Subcutaneous adipose tissue (tissue), 4 donors: ENCODE results near the gene CHI3L2. TPM values are rescaled to one million over a fixed set of nuclear protein-coding genes. Genes with fewer than 3 reads are reported as not detected.

Experiments
- CTCF ChIP-seq: fragments of 450-650 bp; IDR thresholded peaks from one replicate; pipeline ENCODE4 v1.5.1; 2016; ENCODE audit warnings: low read depth, mild to moderate bottlenecking, control low read depth, antibody characterized with exemption, moderate library complexity
- total RNA-seq, 4 donors: library from RNA; depleted of rRNA; stranded (reverse); fragments of >200 nt; gene quantifications; one replicate each; pipeline ENCODE4 v1.1.0, GENCODE V29; 2016

CHI3L2 gene
- total RNA-seq, 4 donors from 2014 or later, result 10.9 to 173 (median 21.3) TPM

GRCh38 chr1:111249960-111250359 lies 22.4 kb downstream of the CHI3L2 start:
- no peak for TF ChIP-seq CTCF

- TF ChIP-seq CTCF, result no peak
Observed at GRCh38 chr1:111251570-111251969, 24.1 kb downstream of the CHI3L2 start.

GRCh38 chr1:111252786-111253185 lies 25.3 kb downstream of the CHI3L2 start:
- no peak for TF ChIP-seq CTCF

GRCh38 chr1:111253876-111254275 lies 26.4 kb downstream of the CHI3L2 start:
- no peak for TF ChIP-seq CTCF

- TF ChIP-seq CTCF, result no peak
Observed at GRCh38 chr1:111256988-111257658, 29.6 kb downstream of the CHI3L2 start.

- no peak for TF ChIP-seq CTCF
Observed at GRCh38 chr1:111267801-111268508, 40.4 kb downstream of the CHI3L2 start.

GRCh38 chr1:111269825-111270406 lies 42.4 kb downstream of the CHI3L2 start:
- TF ChIP-seq CTCF, result no peak
